NT2/D1 (cell line): ENCODE measurements around the gene PAPSS2.

Experiments used
- SUZ12 ChIP-seq: IDR thresholded peaks from 2 replicates; pipeline ENCODE4 v1.6.1; 2011; ENCODE audit not compliant: insufficient read length, insufficient read depth; ENCODE audit errors: extremely low read depth
- YY1 ChIP-seq: IDR thresholded peaks from 2 replicates; pipeline ENCODE4 v1.6.1; 2011; ENCODE audit not compliant: insufficient read length, insufficient read depth
- ZNF274 ChIP-seq: IDR thresholded peaks from 2 replicates; pipeline ENCODE4 v1.6.1; 2011; ENCODE audit warnings: mild to moderate bottlenecking, low read depth, low read length

DNA sequence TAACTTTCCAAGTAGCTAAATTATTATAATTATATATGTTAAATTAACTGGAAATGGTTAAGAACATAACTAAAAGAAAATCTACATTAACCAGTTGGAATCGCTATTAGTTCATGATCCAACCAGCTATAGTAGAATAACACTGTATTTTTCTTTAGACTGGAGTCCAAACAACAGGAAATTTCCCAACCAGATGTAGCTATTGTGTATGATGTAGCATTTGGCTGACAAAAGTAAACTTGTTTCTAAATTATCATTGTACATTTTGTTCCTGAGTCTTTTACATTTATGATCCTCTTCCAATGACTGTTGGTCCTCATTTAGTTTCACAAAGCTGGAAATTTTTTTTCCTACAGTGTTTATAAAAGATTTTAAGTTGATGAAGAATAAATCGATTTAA, 62.1 kb downstream of the PAPSS2 start:
- no peak for TF ChIP-seq SUZ12
- TF ChIP-seq ZNF274: no peak
- TF ChIP-seq YY1: no peak
